Measurements from ENCODE around the gene ITPA. TPM values are rescaled to one million over a fixed set of nuclear protein-coding genes. Genes with fewer than 3 reads are reported as not detected.

The ITPA gene
- total and polyA plus RNA-seq, 2 of the 13 experiments (the other 11 are each of a cell fraction or from before 2014, with no cell fraction given) = 60.1 to 103 TPM

DNA sequence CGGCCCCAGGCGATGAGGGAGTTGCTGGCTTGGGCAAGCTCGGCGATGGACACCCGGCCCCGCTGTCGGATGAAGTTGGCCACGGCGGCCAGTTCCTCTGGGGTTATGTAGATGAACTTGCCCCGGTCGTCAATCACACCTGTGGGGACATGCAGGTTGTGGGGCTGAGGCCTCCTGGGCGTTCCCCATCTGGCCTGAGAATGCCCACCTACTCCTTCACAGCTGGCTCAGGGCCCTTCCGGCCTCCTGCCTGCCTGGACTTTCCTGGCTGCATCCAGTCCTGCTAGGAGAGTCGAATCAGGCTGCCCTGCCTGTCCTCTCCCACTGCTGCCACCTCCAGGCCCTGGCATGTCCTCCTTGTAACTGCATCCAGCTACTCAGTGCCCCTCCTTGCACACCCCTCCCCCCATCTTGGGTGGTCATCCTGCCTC is 18.6 kb upstream of the ITPA start (continued):
- TF ChIP-seq, protein P1, sequence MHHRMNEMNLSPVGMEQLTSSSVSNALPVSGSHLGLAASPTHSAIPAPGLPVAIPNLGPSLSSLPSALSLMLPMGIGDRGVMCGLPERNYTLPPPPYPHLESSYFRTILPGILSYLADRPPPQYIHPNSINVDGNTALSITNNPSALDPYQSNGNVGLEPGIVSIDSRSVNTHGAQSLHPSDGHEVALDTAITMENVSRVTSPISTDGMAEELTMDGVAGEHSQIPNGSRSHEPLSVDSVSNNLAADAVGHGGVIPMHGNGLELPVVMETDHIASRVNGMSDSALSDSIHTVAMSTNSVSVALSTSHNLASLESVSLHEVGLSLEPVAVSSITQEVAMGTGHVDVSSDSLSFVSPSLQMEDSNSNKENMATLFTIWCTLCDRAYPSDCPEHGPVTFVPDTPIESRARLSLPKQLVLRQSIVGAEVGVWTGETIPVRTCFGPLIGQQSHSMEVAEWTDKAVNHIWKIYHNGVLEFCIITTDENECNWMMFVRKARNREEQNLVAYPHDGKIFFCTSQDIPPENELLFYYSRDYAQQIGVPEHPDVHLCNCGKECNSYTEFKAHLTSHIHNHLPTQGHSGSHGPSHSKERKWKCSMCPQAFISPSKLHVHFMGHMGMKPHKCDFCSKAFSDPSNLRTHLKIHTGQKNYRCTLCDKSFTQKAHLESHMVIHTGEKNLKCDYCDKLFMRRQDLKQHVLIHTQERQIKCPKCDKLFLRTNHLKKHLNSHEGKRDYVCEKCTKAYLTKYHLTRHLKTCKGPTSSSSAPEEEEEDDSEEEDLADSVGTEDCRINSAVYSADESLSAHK (CRISPR knock-in tag; IDR thresholded peaks at IDR 0.05; ENCODE audit: borderline replicate concordance) = no peak
- no peak for TF ChIP-seq CEBPG (CRISPR knock-in tag; IDR thresholded peaks at IDR 0.05)

DNA sequence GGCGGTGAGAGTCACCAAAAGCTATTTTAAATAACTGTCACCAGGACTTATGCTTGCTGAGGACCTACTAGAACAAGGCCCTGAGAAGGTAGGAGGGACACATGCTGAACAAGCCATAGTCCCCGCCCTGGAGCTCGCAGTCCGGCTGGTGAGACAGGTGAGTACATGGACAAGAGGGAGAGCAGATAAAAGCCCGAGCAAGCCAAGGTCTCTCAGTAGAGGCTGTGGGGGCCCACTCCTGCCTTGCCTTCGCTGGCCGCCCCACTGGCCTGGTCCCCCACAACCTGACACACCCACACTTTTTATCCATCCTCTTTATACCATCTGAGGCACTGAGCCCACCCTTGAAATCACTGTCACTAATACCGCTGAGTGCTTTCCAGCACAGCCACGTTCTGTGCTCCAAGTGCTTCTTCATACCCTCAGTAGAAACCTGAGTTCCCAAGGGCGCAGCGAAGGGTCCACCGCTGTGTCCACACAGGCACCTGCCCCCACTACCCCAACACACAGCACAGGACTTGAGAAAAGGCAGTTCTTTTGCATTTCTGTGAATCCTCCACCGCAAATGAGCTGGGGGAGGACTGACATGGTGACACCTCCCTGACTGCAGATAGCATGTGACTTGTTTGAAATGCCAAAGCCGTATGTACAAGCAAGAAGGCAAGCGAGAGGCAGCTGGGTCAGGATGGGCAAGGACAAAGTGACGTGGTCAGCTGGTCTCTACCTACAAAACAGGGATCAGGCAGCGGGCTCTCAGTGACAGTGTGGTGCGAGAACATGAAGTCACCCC is 16.9 kb upstream of the ITPA start:
- DNase-seq (ENCODE audit: low spot score) (no peak), FAIRE-seq (no peak), ATAC-seq (no peak)
- Histone ChIP-seq H3K4me3 (replicated peaks in 1 of 3; ENCODE audit: insufficient read depth in 1 of 3, low read depth in 2 of 3, low read length in 3 of 3) (no peak overlapping the region), H3K4me1 (ENCODE audit: insufficient read depth, low read length) (no peaks in the 10 kb centered on the region), H3K27ac (ENCODE audit: extremely low read length, insufficient read depth, low read length) (no peak overlapping the region), H2AFZ (ENCODE audit: low read length) (no peak overlapping the region), H4K20me1 (ENCODE audit: insufficient read depth, low read length) (no peaks in the 10 kb centered on the region), H3K9ac (ENCODE audit: insufficient read depth, low read depth, low read length) (no peak overlapping the region), H3K9me3 (ENCODE audit: low read length) (no peaks in the 10 kb centered on the region), H3K36me3 (replicated peaks in 1 of 2; ENCODE audit: control insufficient read depth in 1 of 2, insufficient read depth in 2 of 2, low read length in 2 of 2) (peaks cover 55 to 80% of the 10 kb centered on the region in 2 experiments), H3K27me3 (ENCODE audit: control insufficient read depth in 1 of 2, insufficient read depth in 2 of 2, low read length in 2 of 2) (no peaks in the 10 kb centered on the region), H3K79me2 (ENCODE audit: insufficient read depth, low read length) (no peaks in the 10 kb centered on the region), H3K4me2 (ENCODE audit: low read depth, low read length) (no peak overlapping the region)
- intact Hi-C loops (cut with micrococcal nuclease; ENCODE audit: unreplicated experiment) (no loop called here), in situ Hi-C loops (cut with HindIII; ENCODE audit: extremely low pct_ligation_motif_present, low pct_unique_long_range_greater_than_20kb) (no loop called here)
- POLR2A ChIA-PET = interaction anchor here (1.0 to 2.0 kb wide), 4 partner anchors 9 to 17 kb away, joined by 3 to 6 read pairs (median 4); no protein-coding TSS in a partner anchor
- no TSS peak for BruUV-seq (replicated peaks)
- WGBS (ENCODE audit: low lambda C conversion rate) = 95% methylated on average over 18 of the region's 18 CpGs
- CTCF ChIA-PET (ENCODE audit: low intra/inter-chr PET ratio, low total read pairs) = no interaction called here
- TF ChIP-seq, protein P2, sequence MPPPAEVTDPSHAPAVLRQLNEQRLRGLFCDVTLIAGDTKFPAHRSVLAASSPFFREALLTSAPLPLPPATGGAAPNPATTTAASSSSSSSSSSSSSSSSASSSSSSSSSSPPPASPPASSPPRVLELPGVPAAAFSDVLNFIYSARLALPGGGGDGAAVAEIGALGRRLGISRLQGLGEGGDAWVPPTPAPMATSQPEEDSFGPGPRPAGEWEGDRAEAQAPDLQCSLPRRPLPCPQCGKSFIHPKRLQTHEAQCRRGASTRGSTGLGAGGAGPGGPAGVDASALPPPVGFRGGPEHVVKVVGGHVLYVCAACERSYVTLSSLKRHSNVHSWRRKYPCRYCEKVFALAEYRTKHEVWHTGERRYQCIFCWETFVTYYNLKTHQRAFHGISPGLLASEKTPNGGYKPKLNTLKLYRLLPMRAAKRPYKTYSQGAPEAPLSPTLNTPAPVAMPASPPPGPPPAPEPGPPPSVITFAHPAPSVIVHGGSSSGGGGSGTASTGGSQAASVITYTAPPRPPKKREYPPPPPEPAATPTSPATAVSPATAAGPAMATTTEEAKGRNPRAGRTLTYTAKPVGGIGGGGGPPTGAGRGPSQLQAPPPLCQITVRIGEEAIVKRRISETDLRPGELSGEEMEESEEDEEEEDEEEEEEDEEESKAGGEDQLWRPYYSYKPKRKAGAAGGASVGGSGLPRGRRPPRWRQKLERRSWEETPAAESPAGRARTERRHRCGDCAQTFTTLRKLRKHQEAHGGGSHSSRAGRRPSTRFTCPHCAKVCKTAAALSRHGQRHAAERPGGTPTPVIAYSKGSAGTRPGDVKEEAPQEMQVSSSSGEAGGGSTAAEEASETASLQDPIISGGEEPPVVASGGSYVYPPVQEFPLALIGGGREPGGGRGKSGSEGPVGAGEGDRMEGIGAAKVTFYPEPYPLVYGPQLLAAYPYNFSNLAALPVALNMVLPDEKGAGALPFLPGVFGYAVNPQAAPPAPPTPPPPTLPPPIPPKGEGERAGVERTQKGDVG (CRISPR knock-in tag; IDR thresholded peaks at IDR 0.05; ENCODE audit: borderline replicate concordance) = no peak
- TF ChIP-seq, protein P3, sequence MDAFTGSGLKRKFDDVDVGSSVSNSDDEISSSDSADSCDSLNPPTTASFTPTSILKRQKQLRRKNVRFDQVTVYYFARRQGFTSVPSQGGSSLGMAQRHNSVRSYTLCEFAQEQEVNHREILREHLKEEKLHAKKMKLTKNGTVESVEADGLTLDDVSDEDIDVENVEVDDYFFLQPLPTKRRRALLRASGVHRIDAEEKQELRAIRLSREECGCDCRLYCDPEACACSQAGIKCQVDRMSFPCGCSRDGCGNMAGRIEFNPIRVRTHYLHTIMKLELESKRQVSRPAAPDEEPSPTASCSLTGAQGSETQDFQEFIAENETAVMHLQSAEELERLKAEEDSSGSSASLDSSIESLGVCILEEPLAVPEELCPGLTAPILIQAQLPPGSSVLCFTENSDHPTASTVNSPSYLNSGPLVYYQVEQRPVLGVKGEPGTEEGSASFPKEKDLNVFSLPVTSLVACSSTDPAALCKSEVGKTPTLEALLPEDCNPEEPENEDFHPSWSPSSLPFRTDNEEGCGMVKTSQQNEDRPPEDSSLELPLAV (CRISPR knock-in tag; conservative IDR thresholded peaks at IDR 0.05; ENCODE audit: low read depth) = no peak
- TF ChIP-seq RBFOX2 (IDR thresholded peaks at IDR 0.05; ENCODE audit: low read depth, low read length) = peak; percentile 49
- TF ChIP-seq ZNF792 (CRISPR knock-in tag; IDR thresholded peaks at IDR 0.05) = no peak
- TF ChIP-seq, protein P4, sequence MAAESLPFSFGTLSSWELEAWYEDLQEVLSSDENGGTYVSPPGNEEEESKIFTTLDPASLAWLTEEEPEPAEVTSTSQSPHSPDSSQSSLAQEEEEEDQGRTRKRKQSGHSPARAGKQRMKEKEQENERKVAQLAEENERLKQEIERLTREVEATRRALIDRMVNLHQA (CRISPR knock-in tag; IDR thresholded peaks at IDR 0.05) = no peak
- TF ChIP-seq FOXP1 (IDR thresholded peaks at IDR 0.05) = no peak
- TF ChIP-seq FOXP1 (CRISPR knock-in tag; IDR thresholded peaks at IDR 0.05) = no peak
- TF ChIP-seq ZBTB3 (CRISPR knock-in tag; IDR thresholded peaks at IDR 0.05; ENCODE audit: borderline replicate concordance, low read depth) = no peak
- no peak for TF ChIP-seq NONO (IDR thresholded peaks at IDR 0.05)
- TF ChIP-seq NONO (CRISPR knock-in tag; conservative IDR thresholded peaks at IDR 0.05) = no peak
- no peak for TF ChIP-seq ASH2L (IDR thresholded peaks at IDR 0.05; ENCODE audit: insufficient read length, low read depth, low read length)
- TF ChIP-seq ZNF20 (CRISPR knock-in tag; IDR thresholded peaks at IDR 0.05) = no peak
- TF ChIP-seq THYN1 (CRISPR knock-in tag; IDR thresholded peaks at IDR 0.05; ENCODE audit: borderline replicate concordance, low read depth) = no peak
- no peak for TF ChIP-seq ZNF589 (CRISPR knock-in tag; conservative IDR thresholded peaks at IDR 0.05)

Measured in HepG2 (cell line).